SJSA1 (cell line): ENCODE results near the gene NCK1. TPM values are rescaled to one million over a fixed set of nuclear protein-coding genes. Genes with fewer than 3 reads are reported as not detected.

Experiments
- total RNA-seq: library from RNA; depleted of rRNA; stranded (reverse); fragments of >200 nt; shearing (Covaris generic); gene quantifications from 2 replicates; pipeline ENCODE4 v1.2.3, GENCODE V29; 2014; rRNA removed

Gene NCK1
- total RNA-seq, 1 experiment from 2014 or later: 42.2 TPM

Other genes with a start within 250 kb of the NCK1 start
- 20.6 and 31.9 TPM in 2 replicates for gene STAG1, start 109.8 kb upstream of the NCK1 start, total RNA-seq
- gene SLC35G2, start 43.1 kb upstream of the NCK1 start, total RNA-seq: 29.0 and 39.4 TPM in 2 replicates
- gene IL20RB, start 95.8 kb downstream of the NCK1 start, total RNA-seq: 3.2 and 3.6 TPM in 2 replicates